BE2C (cell line): ENCODE results near the gene REST.
A peak's percentile ranks its signal among the peaks of the same experiment; 100 is the strongest.

Experiments
- DNase-seq: peaks from one replicate; pipeline ENCODE4 v3.0.0-alpha.2; 2020
- H3K27me3 ChIP-seq: fragments of 250-450 bp; sonication (Bioruptor Pico); 2 replicates; pipeline ENCODE4 v1.5.1; 2020; ENCODE audit warnings: mild to moderate bottlenecking
- H3K36me3 ChIP-seq: fragments of 250-450 bp; sonication (Bioruptor Pico); 2 replicates; pipeline ENCODE4 v1.5.1; 2020; ENCODE audit warnings: mild to moderate bottlenecking
- H3K4me1 ChIP-seq: fragments of 250-450 bp; sonication (Bioruptor Pico); 2 replicates; pipeline ENCODE4 v1.5.1; 2020
- H3K4me3 ChIP-seq: 2 replicates; pipeline ENCODE4 v1.5.1; 2011; ENCODE audit warnings: low read depth, low read length
- H3K9me3 ChIP-seq: fragments of 250-450 bp; sonication (Bioruptor Pico); 2 replicates; pipeline ENCODE4 v1.5.1; 2020
- CTCF ChIP-seq: IDR thresholded peaks from 2 replicates; pipeline ENCODE4 v1.5.1; 2012; ENCODE audit warnings: mild to moderate bottlenecking, low read depth, low read length

Gene REST

GRCh38 chr4:56972389-56972788 is 64.7 kb downstream of the REST start:
- H3K4me1 ChIP-seq: no peaks in the 10 kb centered on the region
- H3K9me3 ChIP-seq: no peaks in the 10 kb centered on the region
- no peak for DNase-seq
- no peak overlapping the region for H3K4me3 ChIP-seq
- H3K36me3 ChIP-seq: peaks cover 55% of the 10 kb centered on the region
- TF ChIP-seq CTCF: no peak
- H3K27me3 ChIP-seq: no peaks in the 10 kb centered on the region

DNA sequence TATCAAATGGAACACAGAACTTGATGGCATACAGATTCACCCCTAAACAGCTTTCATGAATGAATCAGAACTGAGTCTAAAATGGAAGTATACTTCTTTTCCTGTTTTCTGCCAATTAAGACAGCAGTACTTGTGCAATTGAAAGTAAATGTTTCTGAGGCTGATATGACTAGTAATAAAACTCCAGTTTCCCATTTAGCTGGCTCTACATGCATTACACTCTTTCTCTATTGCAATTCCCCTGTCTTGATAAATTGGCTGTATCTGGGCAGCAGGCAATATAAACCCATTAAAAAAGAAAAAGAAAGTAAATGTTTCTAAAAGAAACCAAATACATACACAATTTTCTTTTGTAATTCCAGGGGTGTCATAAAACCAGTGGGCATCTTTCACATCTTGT is 65.1 kb downstream of the REST start:
- no peak overlapping the region for H3K4me3 ChIP-seq
- H3K4me1 ChIP-seq: no peaks in the 10 kb centered on the region
- no peak for TF ChIP-seq CTCF
- no peaks in the 10 kb centered on the region for H3K27me3 ChIP-seq
- H3K36me3 ChIP-seq: peaks cover 53% of the 10 kb centered on the region
- no peak for DNase-seq
- no peaks in the 10 kb centered on the region for H3K9me3 ChIP-seq

DNA sequence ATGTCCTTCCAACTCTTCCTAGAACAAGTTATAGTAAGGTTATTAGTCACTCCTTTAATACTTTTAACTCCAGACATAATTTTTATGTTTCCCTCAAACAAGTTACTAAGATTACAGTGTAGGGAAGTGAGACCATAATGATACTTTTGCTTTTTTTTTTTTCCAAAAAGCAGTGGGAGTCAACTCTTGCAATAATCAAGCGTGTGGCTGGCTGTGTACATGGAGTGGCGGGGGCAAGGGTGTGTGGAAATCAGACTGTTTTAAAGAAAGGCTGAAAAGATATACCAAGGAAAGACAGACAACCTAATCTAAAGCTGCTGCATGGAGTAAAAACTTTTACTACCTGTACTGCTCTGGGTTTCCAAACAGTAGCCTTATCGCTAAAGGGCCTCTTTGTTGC is 65.6 kb downstream of the REST start:
- H3K4me3 ChIP-seq: no peak overlapping the region
- no peaks in the 10 kb centered on the region for H3K9me3 ChIP-seq
- H3K27me3 ChIP-seq: no peaks in the 10 kb centered on the region
- DNase-seq: no peak
- TF ChIP-seq CTCF: no peak
- H3K4me1 ChIP-seq: no peaks in the 10 kb centered on the region
- H3K36me3 ChIP-seq: peaks cover 50% of the 10 kb centered on the region

GRCh38 chr4:56976283-56976836 is 68.7 kb downstream of the REST start:
- H3K9me3 ChIP-seq: no peaks in the 10 kb centered on the region
- peak overlapping the region; percentile 99 for H3K4me3 ChIP-seq
- H3K4me1 ChIP-seq: no peaks in the 10 kb centered on the region
- TF ChIP-seq CTCF: no peak
- DNase-seq: no peak
- H3K36me3 ChIP-seq: peaks cover 33% of the 10 kb centered on the region
- H3K27me3 ChIP-seq: no peaks in the 10 kb centered on the region

- no peaks in the 10 kb centered on the region for H3K27me3 ChIP-seq
- H3K36me3 ChIP-seq: peaks cover 37% of the 10 kb centered on the region
- H3K4me1 ChIP-seq: no peaks in the 10 kb centered on the region; the same call in 1 of the 2 replicates
- H3K4me3 ChIP-seq: peak overlapping the region; percentile 99
- no peaks in the 10 kb centered on the region for H3K9me3 ChIP-seq
- DNase-seq: peak; percentile 48
- peak; percentile 14; the same call in 1 of the 2 replicates for TF ChIP-seq CTCF
Observed at GRCh38 chr4:56976837-56977320, 69.2 kb downstream of the REST start.

DNA sequence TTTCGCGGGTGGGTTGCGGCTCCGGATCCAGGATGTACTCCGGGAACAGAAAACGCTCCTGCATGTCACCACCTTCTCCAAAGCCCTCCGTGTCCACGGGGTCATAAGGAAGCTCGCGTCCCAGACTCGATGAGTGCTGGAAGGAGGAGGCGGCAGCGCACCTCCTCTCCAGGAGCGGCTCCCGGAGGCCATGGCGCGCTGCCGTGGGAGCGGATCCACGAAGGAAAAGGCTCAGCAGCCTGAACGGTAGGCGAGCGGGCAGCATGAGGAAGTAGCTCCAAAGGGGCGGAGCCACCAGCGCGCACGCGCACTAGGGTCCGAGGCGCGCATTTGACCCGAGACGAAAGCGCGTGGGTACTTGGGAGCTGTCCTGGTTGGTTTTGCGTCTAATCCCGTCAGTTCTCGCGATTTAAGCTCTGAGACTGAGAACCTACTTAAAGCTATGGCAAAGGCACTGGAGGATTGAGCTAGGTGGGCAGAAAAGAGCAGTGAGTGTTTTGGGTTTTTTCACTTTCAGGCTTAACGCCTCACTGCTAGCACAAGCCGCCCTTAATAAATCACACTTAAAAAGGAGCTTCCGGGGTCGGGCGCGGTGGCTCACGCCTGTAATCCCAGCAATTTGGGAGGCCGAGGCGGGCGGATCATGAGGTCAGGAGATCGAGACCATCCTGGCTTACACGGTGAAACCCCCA is 69.8 kb downstream of the REST start, which contains the start of gene NOA1:
TSS of gene NOA1 (minus strand) at position 286 of the 692 bp plus-strand sequence. CDS start at position 265, 21 bp downstream.
- H3K27me3 ChIP-seq: no peaks in the 10 kb centered on the region

More for the DNA sequence above, 69.8 kb downstream of the REST start, which contains the start of gene NOA1:
- Histone ChIP-seq H3K36me3 (peaks cover 31% of the 10 kb centered on the region), H3K9me3 (no peaks in the 10 kb centered on the region), H3K4me1 (no peaks in the 10 kb centered on the region; the same call in 1 of the 2 replicates), H3K4me3 (peak within 1 kb of the TSS; percentile 99)
- peak; percentile 96 for DNase-seq
- TF ChIP-seq CTCF: no peak
